Measurements from ENCODE around the gene SH3TC1. TPM values are rescaled to one million over a fixed set of nuclear protein-coding genes. Genes with fewer than 3 reads are reported as not detected.
A peak's percentile ranks its signal among the peaks of the same experiment; 100 is the strongest.

The SH3TC1 gene
- total and polyA plus RNA-seq, 10 of the 15 experiments (the other 5 are each of a cell fraction or from before 2014, with no cell fraction given), result 0.19 to 47.0 (median 18.4) TPM

GRCh38 chr4:8171984-8172924, 26.8 kb upstream of the SH3TC1 start (continued):
- TF ChIP-seq CTCF (IDR thresholded peaks at IDR 0.05 in 2 of 3, conservative IDR thresholded peaks at IDR 0.05 in 1 of 3; ENCODE audit: control insufficient read depth in 2 of 3, extremely low read depth in 1 of 3, insufficient read depth in 1 of 3, low read depth in 3 of 3, low read length in 3 of 3) (no peak), ATF3 (IDR thresholded peaks at IDR 0.05; ENCODE audit: borderline replicate concordance, extremely low read depth, low read depth, low read length) (no peak), POLR2AphosphoS5 (IDR thresholded peaks at IDR 0.05; ENCODE audit: low read length) (no peak), ZZZ3 (IDR thresholded peaks at IDR 0.05; ENCODE audit: control insufficient read depth, insufficient read length, low read depth) (no peak), CREM (IDR thresholded peaks at IDR 0.05; ENCODE audit: low read depth) (peak; percentile 67), NFIC (IDR thresholded peaks at IDR 0.05; ENCODE audit: low read depth, low read length) (no peak), CUX1 (IDR thresholded peaks at IDR 0.05; ENCODE audit: insufficient replicate concordance, low read depth, low read length) (no peak), ZNF24 (IDR thresholded peaks at IDR 0.05) (no peak), ZNF622 (IDR thresholded peaks at IDR 0.05) (no peak), USF1 (IDR thresholded peaks at IDR 0.05; ENCODE audit: borderline replicate concordance, extremely low read length, insufficient read depth, low read depth, low read length) (no peak), GATAD2B (conservative IDR thresholded peaks at IDR 0.05; ENCODE audit: low read depth) (peak; percentile 86), ASH2L (IDR thresholded peaks at IDR 0.05; ENCODE audit: borderline replicate concordance, low read depth) (no peak), SIX5 (IDR thresholded peaks at IDR 0.05; ENCODE audit: low read depth, low read length, severe bottlenecking) (no peak), IRF4 (IDR thresholded peaks at IDR 0.05; ENCODE audit: low read depth, low read length) (0 out of 2 replicates have a peak, but pooled peaks have one; percentile 51), E4F1 (IDR thresholded peaks at IDR 0.05; ENCODE audit: borderline replicate concordance, partially characterized antibody) (no peak), CHD1 (IDR thresholded peaks at IDR 0.05; ENCODE audit: low read depth, low read length) (no peak)

All from GM12878 (cell line).